Astrocyte (in vitro differentiated cells and primary cell): ENCODE data around the gene NPHP4.

Source experiments
- CTCF ChIP-seq: IDR thresholded peaks from 2 replicates; pipeline ENCODE4 v1.5.1; 2011; ENCODE audit warnings: low read depth, mild to moderate bottlenecking, inconsistent platforms, low read length, moderate library complexity; ENCODE audit not compliant: insufficient read depth
- EZH2 ChIP-seq: IDR thresholded peaks from 2 replicates; pipeline ENCODE4 v1.6.1; 2012; ENCODE audit warnings: mild to moderate bottlenecking, low read length, inconsistent platforms; ENCODE audit not compliant: insufficient read depth

GRCh38 chr1:5996641-5997270, 4.5 kb upstream of the NPHP4 start:
- TF ChIP-seq CTCF (no peak), EZH2 (no peak)
